GM04503 (cell line): Measurements from ENCODE around the gene TBX19.

Source experiments
- DNase-seq: peaks from one replicate; pipeline ENCODE4 v3.0.0-alpha.2; 2012; ENCODE audit warnings: low read depth

TBX19 gene

GRCh38 chr1:168281603-168282325 lies 1.1 kb downstream of the TBX19 start:
- no peak for DNase-seq

DNA sequence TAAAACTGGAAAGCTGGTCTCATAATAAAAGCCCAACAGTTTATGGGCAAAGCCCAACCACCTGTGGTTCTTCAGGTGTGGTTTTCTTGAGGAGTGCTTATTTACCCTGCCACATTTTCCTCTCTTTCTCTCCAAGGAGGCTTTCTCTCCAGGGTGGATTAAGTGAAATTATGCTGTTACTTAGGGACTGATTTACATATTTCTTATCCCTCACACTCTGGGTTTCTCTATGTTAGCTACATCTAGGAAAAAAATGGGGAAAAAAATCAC lies 4.8 kb downstream of the TBX19 start:
- no peak for DNase-seq

DNA sequence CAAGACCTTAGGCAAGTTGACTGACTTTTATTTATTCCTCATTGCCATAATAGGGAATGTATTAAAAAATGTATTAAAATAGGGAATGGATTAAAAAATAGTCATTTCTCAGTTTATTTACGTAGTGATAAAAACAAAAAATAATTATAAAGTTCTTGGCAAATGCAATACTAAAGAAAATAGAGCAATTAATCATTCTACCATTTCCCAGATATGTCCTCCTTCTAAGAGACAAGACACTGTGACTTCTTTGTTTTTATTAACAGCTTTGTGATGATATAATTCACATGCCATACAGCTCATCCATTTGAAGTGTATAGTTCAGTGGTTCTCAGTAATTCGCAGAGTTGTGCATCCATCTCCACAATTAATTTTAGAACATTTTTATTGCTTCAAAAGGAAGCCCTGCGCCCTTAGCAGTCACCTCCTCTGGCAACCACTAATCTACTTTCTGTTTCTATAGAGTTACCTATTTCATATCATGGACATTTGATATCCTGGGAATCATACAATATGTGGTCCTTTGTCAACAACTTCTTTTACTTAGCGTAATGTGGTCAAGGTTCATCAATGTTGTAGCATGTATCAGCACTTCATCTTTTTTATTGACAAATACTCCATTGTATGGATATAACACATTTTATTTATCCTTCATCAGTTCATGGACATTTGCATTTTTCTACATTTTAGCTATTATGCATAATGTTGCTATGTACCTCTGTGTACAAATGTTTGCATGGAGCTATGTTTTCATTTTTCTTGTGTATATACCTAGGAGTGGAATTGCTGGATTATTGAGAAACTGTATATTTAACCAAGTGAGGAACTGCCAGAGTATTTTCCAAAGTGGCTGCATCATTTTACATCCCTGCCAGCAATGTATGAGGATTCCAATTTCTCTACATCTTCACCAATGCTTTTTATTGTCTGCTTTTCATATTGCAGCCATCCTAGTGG lies 5.6 kb downstream of the TBX19 start:
- DNase-seq = no peak

DNA sequence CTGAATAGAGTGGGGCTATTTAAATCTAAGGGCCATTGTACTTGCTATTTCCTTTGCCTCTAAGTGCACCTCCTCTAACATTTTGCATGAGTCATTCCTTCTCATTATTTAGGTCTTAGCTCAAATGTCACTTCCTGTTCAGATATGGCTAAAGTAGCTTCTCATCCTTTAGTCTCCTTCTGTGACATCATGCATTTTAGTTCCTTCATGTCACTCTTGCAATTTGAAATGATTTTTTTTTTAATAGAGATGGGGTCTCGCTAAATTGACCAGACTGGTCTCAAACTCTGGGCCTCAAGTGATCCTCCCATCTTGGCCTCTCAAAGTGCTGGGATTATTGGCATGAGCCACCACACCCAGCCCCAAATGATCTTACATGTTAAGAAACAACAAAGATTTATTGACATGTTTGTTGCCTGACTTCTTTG lies 6.6 kb downstream of the TBX19 start:
- no peak for DNase-seq

GRCh38 chr1:168288311-168289052 lies 7.8 kb downstream of the TBX19 start:
- DNase-seq = no peak

DNA sequence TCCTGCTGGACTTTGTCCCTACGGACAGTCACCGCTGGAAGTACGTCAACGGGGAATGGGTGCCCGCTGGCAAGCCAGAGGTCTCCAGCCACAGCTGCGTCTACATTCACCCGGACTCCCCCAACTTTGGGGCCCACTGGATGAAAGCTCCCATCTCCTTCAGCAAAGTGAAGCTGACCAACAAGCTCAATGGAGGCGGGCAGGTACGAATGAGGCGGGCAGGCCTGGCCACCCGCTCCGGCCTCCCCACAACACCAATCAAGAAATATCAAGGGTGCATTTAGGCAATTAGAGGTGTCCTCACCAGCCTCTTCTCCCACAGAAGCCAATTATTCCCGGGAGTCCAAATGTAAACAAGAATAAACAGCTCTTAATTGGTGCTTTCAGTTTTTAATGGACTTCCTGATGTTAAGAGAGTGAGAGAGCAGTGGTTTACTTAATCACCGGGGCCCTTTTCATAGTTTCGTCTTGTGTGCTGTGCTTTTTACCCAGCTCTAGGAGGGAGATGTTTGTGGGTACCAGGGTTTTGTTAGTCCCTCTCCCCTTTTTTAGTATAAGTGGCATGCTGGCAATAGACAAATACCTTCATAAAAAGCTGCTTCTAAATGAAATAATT lies 10.7 kb downstream of the TBX19 start:
- DNase-seq = no peak

DNA sequence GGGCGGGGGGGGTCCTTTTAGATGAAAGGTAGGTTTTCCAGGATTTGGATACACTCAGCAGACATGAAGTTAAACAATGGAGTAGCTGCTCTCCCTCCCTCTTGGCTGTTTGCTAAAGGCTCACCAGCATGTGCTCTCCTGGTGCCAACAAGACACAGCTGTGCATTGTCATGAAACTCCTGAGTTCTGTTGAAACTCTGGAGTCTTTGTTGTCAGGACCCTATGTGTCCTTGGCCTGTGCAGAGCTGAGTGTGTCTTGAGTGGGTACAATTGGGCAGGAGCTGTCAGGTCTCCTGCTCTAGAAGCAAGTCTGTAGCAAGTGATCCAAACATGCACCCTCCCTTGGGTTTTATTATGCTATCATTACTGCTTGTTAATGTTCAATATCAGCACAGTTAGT lies 12.7 kb downstream of the TBX19 start:
- DNase-seq = no peak

DNA sequence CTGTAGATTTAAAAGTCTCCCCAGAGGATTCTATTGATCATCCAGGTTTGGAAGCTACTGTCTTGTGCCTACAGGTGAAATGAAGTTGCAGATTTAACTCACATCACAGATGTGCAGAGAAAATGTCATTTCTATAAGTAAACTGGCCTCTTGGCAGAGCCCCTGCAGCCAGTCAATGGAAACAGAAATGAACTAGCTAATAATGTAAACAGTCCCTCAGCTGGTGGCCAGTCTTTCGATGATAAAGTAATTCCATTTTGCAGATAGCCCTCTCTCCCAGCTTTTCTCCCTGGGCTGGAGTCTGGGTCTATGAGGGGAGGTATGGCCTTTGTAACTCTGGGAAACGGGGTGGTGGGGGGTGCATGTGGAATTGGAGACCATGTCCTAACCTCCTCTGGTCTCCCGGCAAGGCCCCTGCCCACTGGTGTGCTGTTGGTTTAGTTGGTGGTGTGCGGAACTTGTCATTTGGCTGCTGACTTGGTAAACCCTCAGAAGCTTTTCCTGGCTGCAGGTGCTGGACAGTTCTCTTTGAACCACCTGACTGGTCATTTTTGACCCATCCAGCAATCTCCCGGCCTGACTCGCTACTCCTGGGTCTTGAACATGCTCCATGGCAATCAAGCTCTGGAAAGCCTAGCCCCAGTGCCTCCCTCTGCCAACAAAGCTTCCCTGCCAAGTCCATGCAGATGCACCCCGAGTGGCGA lies 14.9 kb downstream of the TBX19 start:
- DNase-seq = no peak

DNA sequence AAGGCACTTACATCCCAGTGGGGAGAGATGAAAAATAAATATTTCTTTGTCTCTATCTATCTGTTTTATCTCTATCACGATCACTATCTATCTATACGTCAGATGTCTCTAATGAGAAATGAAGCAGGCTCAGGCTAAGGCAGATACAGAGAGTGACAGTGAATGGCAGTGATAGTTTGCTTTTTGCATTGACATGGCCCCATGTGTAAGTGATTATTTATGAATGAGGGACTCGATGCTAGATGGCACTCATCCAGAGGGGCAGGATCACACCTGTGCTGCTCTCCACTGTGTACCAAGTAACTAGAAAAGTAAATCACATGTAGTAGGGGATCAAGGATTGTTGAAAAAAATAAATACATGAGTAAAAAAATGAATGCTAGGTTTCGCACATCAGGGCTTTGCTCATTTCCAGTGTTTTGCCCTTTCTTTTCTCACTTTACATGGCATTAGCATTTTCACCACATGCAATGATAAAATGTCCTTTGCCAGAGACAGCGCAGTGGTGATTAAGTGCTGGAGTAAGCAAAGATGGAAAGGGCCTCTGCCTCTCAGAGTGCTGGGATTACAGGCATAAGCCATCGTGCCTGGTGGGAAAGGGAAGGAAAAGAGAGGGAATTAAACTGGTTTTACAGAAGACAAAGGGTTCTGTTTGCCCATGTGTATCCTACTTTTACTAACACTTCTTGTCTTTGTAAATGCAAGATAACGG lies 16.5 kb downstream of the TBX19 start:
- DNase-seq = no peak

- no peak for DNase-seq
Measured at GRCh38 chr1:168298446-168298845, 17.8 kb downstream of the TBX19 start.

DNA sequence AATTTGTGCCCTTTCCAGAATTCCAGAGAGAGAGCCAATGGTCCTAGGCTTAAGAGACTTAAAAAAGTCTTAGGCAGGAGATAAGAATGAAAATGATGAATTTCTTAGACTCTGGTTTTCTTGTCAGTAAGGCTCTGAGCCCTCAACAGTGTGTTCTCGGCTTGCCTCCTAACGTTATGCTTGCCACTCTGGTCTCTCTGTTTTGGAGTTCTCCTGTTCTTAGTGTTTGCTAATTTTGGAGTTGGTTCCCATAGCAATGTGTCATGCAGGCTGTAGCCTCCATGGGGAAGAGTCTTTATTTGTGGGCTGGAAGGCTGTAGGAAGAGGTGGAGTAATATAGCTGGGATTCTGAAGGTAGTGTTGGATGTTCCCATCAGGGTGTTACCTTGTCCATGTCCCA lies 19.9 kb downstream of the TBX19 start:
- DNase-seq = no peak

DNA sequence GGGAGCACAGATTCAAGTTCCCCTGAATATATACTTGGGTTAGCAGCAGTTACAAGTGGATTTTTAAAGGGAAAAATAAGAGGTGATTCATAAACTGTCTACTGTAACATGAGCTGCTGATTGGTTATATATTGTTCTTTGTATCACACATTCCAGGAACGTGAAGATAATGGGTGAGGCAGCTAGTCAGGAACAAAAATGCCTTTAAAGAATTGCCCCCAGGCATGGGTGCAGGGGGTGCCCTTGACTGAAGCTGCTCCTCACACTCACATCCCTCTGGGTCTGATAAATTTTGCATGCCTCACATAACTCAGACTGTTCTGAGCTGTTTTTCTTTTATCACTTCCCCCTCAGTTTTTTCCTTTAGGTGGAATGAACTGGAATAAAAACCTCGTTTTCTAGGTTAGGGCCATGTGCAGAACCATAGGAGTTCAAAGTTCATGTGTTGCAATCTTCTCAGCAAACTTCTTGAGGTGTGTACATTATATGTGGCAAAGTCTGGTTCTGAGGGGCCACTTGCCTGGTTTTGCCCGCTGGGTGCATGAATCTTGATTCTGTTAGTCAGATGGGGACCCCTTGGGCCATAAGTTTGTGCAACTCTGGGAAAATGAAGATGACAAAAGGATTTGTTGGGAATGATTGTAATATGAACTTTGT lies 21.1 kb downstream of the TBX19 start:
- peak; percentile 50 for DNase-seq

DNA sequence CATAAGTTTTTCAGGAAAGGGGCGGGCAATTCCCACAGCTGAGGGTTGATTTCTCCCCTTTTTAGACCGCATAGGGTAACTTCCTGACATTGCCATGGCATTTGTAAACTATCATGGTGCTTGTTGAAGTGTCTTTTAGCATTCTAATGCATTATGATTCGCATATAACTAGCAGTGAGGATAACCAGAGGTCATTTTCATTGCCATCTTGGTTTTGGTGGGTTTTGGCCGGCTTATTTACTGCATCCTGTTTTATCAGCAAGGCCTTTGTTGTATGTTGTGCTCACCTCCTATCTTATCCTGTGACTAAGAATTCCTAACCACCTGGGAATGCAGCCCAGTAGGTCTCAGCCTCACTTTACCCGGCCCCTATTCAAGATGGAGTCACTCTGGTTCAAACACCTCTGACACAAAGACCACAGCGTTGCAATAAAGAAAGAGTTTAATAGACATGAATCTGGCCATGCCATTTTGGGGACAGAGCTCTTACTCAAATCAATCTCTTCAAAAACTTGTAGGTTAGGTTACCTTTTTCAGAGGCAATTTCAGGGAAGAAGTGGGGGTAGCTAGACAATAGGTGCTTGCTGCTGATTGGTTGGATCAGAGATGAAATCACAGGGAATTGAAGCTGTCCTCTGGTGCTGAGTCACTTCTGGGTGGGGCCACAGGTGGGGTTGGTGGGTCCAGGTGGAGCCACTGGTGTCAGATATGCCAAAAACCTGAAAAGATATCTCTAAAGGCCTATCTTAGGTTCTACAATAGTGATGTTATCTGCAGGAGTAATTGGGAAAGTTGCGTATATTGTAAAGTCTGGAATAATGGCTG lies 23.3 kb downstream of the TBX19 start:
- no peak for DNase-seq

GRCh38 chr1:168304865-168305264 lies 24.2 kb downstream of the TBX19 start:
- DNase-seq = no peak

- DNase-seq = no peak
Measured at GRCh38 chr1:168312718-168313604, 32.3 kb downstream of the TBX19 start.

DNA sequence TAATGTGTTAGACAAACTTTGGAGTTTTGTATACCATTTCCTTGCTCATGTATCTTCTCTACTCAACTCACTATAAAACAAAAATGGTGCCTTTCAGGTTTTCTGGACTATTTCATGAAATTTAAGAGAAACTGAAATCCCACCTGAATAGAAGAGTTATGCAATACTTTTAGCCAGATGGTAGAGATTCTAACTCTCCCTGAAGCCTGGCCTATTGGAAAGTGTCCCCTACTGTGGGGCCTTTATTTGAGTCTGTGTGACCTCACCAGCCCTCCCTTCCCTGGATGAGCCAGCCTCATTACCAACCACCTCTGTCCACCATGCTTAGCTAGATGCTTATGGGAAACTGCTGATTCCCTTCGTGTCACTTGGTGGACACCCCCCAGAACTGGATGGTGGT lies 35.5 kb downstream of the TBX19 start:
- DNase-seq = no peak

- DNase-seq = no peak
Measured at GRCh38 chr1:168317309-168317708, 36.6 kb downstream of the TBX19 start.

GRCh38 chr1:168319691-168320090 lies 39.0 kb downstream of the TBX19 start:
- DNase-seq = no peak

- DNase-seq = no peak
Measured at GRCh38 chr1:168320149-168320548, 39.5 kb downstream of the TBX19 start.
